Regular cardiac myocyte (primary cell): ENCODE results near the gene FTO. TPM values are rescaled to one million over a fixed set of nuclear protein-coding genes. Genes with fewer than 3 reads are reported as not detected.

ENCODE experiments used
- total RNA-seq: library from RNA; depleted of rRNA; stranded (reverse); fragments of >200 nt; gene quantifications from 2 replicates; pipeline ENCODE4 v1.2.3, GENCODE V29; 2014

FTO gene
- total RNA-seq: 79.0 and 102 TPM in 2 replicates

GRCh38 chr16:53703590-53704444 lies at the start of gene FTO, which contains the start of gene RPGRIP1L:
FTO (plus strand) TSS chr16:53704156.
RPGRIP1L (minus strand) TSS chr16:53703859; CDS start chr16:53700723, 3,136 bp downstream.

Other genes starting within 250 kb of the FTO start
- 23.4 and 39.2 TPM in 2 replicates for gene AKTIP, start 200.9 kb upstream of the FTO start, total RNA-seq
- 15.3 and 15.5 TPM in 2 replicates for gene RPGRIP1L, start 297 bp upstream of the FTO start, total RNA-seq